ENCODE data around the gene RNF182.

DNA sequence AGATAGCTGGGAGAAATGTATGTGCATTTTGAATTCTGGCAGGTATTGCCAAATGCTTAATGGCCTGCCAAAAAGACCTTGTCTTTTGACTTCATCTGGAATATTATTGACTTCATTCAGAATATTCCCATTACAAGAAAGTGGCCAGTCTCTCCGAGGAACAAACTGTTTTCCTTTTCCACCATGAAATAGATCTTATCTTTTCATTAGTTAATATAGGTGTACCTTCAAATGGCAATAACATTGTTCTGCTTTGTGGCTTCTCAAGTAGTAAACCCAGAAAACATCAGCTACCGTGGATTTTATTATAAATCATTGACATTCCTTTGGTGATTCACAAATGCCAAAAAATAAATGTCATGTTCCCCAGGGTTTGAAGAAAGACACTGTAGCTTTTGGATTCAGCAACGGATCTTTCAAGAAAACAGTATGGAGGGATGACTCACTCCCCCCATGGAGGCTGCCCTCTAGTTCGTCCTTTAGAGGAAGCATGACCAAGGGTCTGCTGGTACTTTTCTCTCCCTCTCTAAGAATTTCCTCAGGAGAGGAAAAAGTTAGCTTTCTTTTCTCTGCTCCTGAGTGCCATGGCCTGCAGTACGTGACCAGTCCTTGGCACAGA, 1.1 kb upstream of the RNF182 start:
- TF ChIP-seq CTCF (conservative IDR thresholded peaks at IDR 0.05): no peak
- TF ChIP-seq ZFX (IDR thresholded peaks at IDR 0.05): no peak

All from C4-2B (cell line).